BE2C (cell line): ENCODE data around the gene MBNL1.

Source experiments
- DNase-seq: peaks from one replicate; pipeline ENCODE4 v3.0.0-alpha.2; 2020
- H3K27me3 ChIP-seq: fragments of 250-450 bp; sonication (Bioruptor Pico); 2 replicates; pipeline ENCODE4 v1.5.1; 2020; ENCODE audit warnings: mild to moderate bottlenecking
- H3K36me3 ChIP-seq: fragments of 250-450 bp; sonication (Bioruptor Pico); 2 replicates; pipeline ENCODE4 v1.5.1; 2020; ENCODE audit warnings: mild to moderate bottlenecking
- H3K4me1 ChIP-seq: fragments of 250-450 bp; sonication (Bioruptor Pico); 2 replicates; pipeline ENCODE4 v1.5.1; 2020
- H3K4me3 ChIP-seq: 2 replicates; pipeline ENCODE4 v1.5.1; 2011; ENCODE audit warnings: low read depth, low read length
- H3K9me3 ChIP-seq: fragments of 250-450 bp; sonication (Bioruptor Pico); 2 replicates; pipeline ENCODE4 v1.5.1; 2020
- CTCF ChIP-seq: IDR thresholded peaks from 2 replicates; pipeline ENCODE4 v1.5.1; 2012; ENCODE audit warnings: mild to moderate bottlenecking, low read depth, low read length

Gene MBNL1

DNA sequence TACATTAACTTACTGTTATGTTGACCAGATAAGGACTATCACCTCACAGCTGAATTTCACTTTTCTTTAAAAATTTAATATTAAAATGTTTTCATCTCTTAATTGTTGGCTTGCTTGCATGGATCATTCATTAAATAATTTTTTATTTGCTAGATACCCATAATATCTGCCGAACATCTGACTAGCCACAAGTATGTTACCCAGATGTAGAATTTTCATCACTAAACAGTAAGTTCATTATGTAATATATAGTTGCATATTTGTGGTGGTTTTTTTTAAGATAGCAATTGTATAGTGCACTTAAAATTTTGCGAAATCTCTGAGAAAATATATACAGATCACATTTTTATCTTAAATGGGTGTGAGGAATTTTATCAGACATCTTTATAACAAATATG, 190.4 kb downstream of the MBNL1 start:
- H3K27me3 ChIP-seq = no peaks in the 10 kb centered on the region
- H3K9me3 ChIP-seq = no peaks in the 10 kb centered on the region
- no peak for TF ChIP-seq CTCF
- peaks cover 14% of the 10 kb centered on the region for H3K36me3 ChIP-seq
- no peaks in the 10 kb centered on the region for H3K4me1 ChIP-seq
- no peak for DNase-seq
- no peak overlapping the region for H3K4me3 ChIP-seq

- TF ChIP-seq CTCF = no peak
- Histone ChIP-seq H3K4me3 (no peak overlapping the region), H3K4me1 (no peaks in the 10 kb centered on the region), H3K9me3 (no peaks in the 10 kb centered on the region), H3K27me3 (no peaks in the 10 kb centered on the region), H3K36me3 (peaks cover 14% of the 10 kb centered on the region)
- DNase-seq = no peak
Measured at GRCh38 chr3:152459572-152459971, 190.8 kb downstream of the MBNL1 start.

- no peak for DNase-seq
- Histone ChIP-seq H3K36me3 (peaks cover 10% of the 10 kb centered on the region), H3K4me1 (no peaks in the 10 kb centered on the region), H3K27me3 (no peaks in the 10 kb centered on the region), H3K9me3 (no peaks in the 10 kb centered on the region), H3K4me3 (no peak overlapping the region)
- no peak for TF ChIP-seq CTCF
Measured at GRCh38 chr3:152460936-152461335, 192.2 kb downstream of the MBNL1 start.

DNA sequence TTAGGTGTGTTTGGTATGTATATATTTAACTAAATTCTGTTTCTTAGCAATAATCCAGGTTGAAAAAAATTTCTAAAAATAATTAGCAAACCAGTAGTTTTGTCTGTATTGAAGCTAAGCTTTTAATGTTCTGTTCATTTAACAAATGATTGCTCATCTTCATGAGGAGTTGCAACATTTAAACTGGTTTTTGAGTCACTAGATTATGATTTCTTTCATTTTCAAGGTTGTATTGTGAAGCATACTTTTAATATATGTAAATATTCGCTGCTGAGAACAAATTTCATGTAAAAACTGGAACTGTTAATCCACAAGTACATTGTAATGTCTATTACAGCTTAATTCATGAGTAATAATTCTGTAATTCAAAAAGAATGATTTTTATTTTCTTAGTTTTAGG, 192.7 kb downstream of the MBNL1 start:
- H3K27me3 ChIP-seq = no peaks in the 10 kb centered on the region
- H3K4me3 ChIP-seq = no peak overlapping the region
- peaks cover 7% of the 10 kb centered on the region for H3K36me3 ChIP-seq
- no peak for TF ChIP-seq CTCF
- H3K9me3 ChIP-seq = no peaks in the 10 kb centered on the region
- H3K4me1 ChIP-seq = no peaks in the 10 kb centered on the region
- no peak for DNase-seq

GRCh38 chr3:152466784-152467183, 198.1 kb downstream of the MBNL1 start:
- H3K4me3 ChIP-seq = no peak overlapping the region
- no peak for DNase-seq
- no peaks in the 10 kb centered on the region for H3K9me3 ChIP-seq
- H3K4me1 ChIP-seq = no peaks in the 10 kb centered on the region
- no peaks in the 10 kb centered on the region for H3K27me3 ChIP-seq
- TF ChIP-seq CTCF = peak; percentile 65
- 0 out of 2 replicates have a peak, but pooled peaks cover 7% of the 10 kb centered on the region for H3K36me3 ChIP-seq

DNA sequence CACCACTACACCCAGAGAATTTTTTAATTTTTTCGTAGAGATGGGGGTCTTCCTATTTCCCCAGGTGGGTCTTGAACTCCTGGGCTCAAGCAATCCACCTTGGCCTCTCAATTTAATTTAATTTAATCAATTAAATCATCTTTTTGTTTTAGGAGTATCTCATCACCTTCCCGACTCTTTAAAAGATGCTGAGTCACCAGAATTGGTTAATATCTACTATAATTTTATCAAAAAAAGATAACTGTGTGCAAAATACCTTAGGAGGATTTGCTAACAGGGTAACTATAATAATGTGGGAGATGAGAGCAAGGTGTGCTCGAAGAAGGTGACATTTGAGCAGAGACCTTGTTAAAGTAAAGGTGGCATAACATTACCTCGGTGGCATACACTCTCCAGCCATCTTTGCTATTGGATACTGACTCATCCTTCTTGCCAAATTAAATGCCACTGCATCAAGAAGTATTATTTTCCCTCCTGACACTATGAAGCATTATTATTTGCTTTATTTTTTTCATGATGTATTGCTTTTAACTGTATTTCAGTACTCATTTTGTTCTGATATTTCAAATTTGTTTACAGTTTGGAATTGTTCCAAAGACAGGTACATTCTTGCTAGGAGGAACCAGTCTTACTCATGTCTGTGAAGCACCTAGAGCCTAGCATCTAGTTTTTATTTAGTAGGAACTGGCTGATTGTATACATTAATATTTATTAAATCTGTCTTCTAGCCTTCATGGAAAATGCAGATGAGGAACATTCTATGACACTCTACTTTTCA, 200.7 kb downstream of the MBNL1 start:
- no peak for DNase-seq
- no peaks in the 10 kb centered on the region for H3K9me3 ChIP-seq
- no peaks in the 10 kb centered on the region for H3K4me1 ChIP-seq
- H3K4me3 ChIP-seq = no peak overlapping the region
- no peaks in the 10 kb centered on the region for H3K27me3 ChIP-seq
- no peak for TF ChIP-seq CTCF
- no peaks in the 10 kb centered on the region for H3K36me3 ChIP-seq
